Gastrocnemius medialis (tissue), 4 donors: ENCODE results near the gene POLR3G.

Experiments used
- POLR2A ChIP-seq, 2 donors: fragments of 450-650 bp; IDR thresholded peaks; one replicate each; pipeline ENCODE4 v1.6.1; 2017; ENCODE audit warnings: antibody characterized with exemption in 2 of 2, mild to moderate bottlenecking in 2 of 2, moderate library complexity in 2 of 2
- TF ChIP-seq, protein P1 (sequence below), 5 experiments: fragments of 450-650 bp in 3 of 5; fragments of 200-600 bp in 2 of 5; sonication (generic) in 2 of 5; IDR thresholded peaks in 4 of 5; conservative IDR thresholded peaks in 1 of 5; 1 replicate in 4 of 5; 2 replicates in 1 of 5; pipeline ENCODE4 v1.5.1; 2016 to 2019; ENCODE audit warnings: antibody characterized with exemption in 5 of 5, mild to moderate bottlenecking in 3 of 5, moderate library complexity in 3 of 5

DNA sequence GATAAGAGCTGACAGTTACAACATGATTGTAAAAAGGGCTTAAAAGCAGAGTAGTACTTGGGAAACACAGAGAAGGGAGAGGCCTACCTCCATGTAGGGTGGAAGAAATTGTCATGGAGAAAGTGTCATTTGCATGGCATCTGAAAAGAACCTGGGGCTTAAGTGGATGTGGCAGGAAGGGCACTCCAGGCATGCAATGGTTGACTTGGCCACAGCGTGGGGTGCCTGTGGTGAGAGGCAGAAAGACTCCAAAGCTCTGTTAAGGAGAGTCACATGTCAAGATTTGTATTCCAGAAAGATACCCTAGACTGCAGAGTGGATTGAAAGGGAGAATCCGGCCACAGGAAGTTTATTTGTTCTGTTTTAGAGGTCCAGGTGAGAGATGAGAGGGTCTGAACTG lies 2.4 kb downstream of the POLR3G start:
- TF ChIP-seq POLR2A (IDR thresholded peaks at IDR 0.05) = no peak
- TF ChIP-seq, protein P1, sequence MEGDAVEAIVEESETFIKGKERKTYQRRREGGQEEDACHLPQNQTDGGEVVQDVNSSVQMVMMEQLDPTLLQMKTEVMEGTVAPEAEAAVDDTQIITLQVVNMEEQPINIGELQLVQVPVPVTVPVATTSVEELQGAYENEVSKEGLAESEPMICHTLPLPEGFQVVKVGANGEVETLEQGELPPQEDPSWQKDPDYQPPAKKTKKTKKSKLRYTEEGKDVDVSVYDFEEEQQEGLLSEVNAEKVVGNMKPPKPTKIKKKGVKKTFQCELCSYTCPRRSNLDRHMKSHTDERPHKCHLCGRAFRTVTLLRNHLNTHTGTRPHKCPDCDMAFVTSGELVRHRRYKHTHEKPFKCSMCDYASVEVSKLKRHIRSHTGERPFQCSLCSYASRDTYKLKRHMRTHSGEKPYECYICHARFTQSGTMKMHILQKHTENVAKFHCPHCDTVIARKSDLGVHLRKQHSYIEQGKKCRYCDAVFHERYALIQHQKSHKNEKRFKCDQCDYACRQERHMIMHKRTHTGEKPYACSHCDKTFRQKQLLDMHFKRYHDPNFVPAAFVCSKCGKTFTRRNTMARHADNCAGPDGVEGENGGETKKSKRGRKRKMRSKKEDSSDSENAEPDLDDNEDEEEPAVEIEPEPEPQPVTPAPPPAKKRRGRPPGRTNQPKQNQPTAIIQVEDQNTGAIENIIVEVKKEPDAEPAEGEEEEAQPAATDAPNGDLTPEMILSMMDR (IDR thresholded peaks at IDR 0.05 in 4 of 5, conservative IDR thresholded peaks at IDR 0.05 in 1 of 5) = no peak
